H9 (cell line): ENCODE data around the gene TIAM2. TPM values are rescaled to one million over a fixed set of nuclear protein-coding genes. Genes with fewer than 3 reads are reported as not detected.

Source experiments
- DNase-seq: peaks from one replicate; pipeline ENCODE4 v3.0.0-alpha.2; 2017
- H2AFZ ChIP-seq: one replicate; pipeline ENCODE4 v1.6.1; 2013; ENCODE audit warnings: mild to moderate bottlenecking, low read length, control low read depth, moderate library complexity
- H2AK5ac ChIP-seq: 2 replicates; pipeline ENCODE4 v1.6.1; 2013; ENCODE audit warnings: low read length, control low read depth, mixed read lengths; ENCODE audit not compliant: insufficient read length
- H2BK120ac ChIP-seq: one replicate; pipeline ENCODE4 v1.6.1; 2013; ENCODE audit warnings: low read depth, mild to moderate bottlenecking, low read length, control low read depth, inconsistent platforms; ENCODE audit not compliant: poor library complexity, severe bottlenecking
- H2BK12ac ChIP-seq: 2 replicates; pipeline ENCODE4 v1.6.1; 2013; ENCODE audit warnings: low read length, control low read depth, mixed read lengths, low read depth; ENCODE audit not compliant: insufficient read length
- H2BK15ac ChIP-seq: 2 replicates; pipeline ENCODE4 v1.6.1; 2013; ENCODE audit warnings: low read depth, low read length, control low read depth
- H2BK20ac ChIP-seq: one replicate; pipeline ENCODE4 v1.6.1; 2013; ENCODE audit warnings: low read depth, mild to moderate bottlenecking, low read length, control low read depth, inconsistent platforms; ENCODE audit not compliant: poor library complexity, severe bottlenecking
- H2BK5ac ChIP-seq: 2 replicates; pipeline ENCODE4 v1.6.1; 2013; ENCODE audit warnings: low read length, control low read depth, mixed read lengths; ENCODE audit not compliant: insufficient read length
- H3K14ac ChIP-seq: 2 replicates; pipeline ENCODE4 v1.6.1; 2013; ENCODE audit warnings: low read length, control low read depth; ENCODE audit not compliant: insufficient read depth
- H3K18ac ChIP-seq: 2 replicates; pipeline ENCODE4 v1.6.1; 2013; ENCODE audit warnings: low read depth, mild to moderate bottlenecking, mixed read lengths, low read length, control low read depth; ENCODE audit not compliant: insufficient read length
- H3K23ac ChIP-seq: 2 replicates; pipeline ENCODE4 v1.6.1; 2013; ENCODE audit warnings: low read length, control low read depth, mixed read lengths, low read depth; ENCODE audit not compliant: insufficient read length
- H3K23me2 ChIP-seq: 2 replicates; pipeline ENCODE4 v1.6.1; 2013; ENCODE audit warnings: low read depth, mild to moderate bottlenecking, mixed read lengths, low read length, control low read depth; ENCODE audit not compliant: insufficient read length, poor library complexity, severe bottlenecking
- H3K27ac ChIP-seq: 2 replicates; pipeline ENCODE4 v1.5.1; 2013; ENCODE audit warnings: low read length, control low read depth, mixed read lengths, low read depth; ENCODE audit not compliant: insufficient read length
- H3K27me3 ChIP-seq: 2 replicates; pipeline ENCODE4 v1.6.1; 2013; ENCODE audit warnings: low read length, control low read depth, inconsistent platforms; ENCODE audit not compliant: insufficient read depth
- H3K4ac ChIP-seq: 2 replicates; pipeline ENCODE4 v1.6.1; 2013; ENCODE audit warnings: low read depth, mild to moderate bottlenecking, control low read depth, inconsistent platforms, low read length, moderate library complexity
- H3K4me1 ChIP-seq: 2 replicates; pipeline ENCODE4 v1.6.1; 2013; ENCODE audit warnings: low read length, control low read depth, inconsistent platforms; ENCODE audit not compliant: insufficient read depth
- H3K4me2 ChIP-seq: 2 replicates; pipeline ENCODE4 v1.6.1; 2013; ENCODE audit warnings: low read length, control low read depth, mixed read lengths; ENCODE audit not compliant: insufficient read length, insufficient read depth
- H3K56ac ChIP-seq: 2 replicates; pipeline ENCODE4 v1.6.1; 2013; ENCODE audit warnings: low read depth, mild to moderate bottlenecking, mixed read lengths, low read length, control low read depth; ENCODE audit not compliant: insufficient read length
- H3K79me1 ChIP-seq: 2 replicates; pipeline ENCODE4 v1.6.1; 2013; ENCODE audit warnings: low read depth, mild to moderate bottlenecking, moderate library complexity, low read length, control low read depth, inconsistent platforms; ENCODE audit not compliant: insufficient read depth, poor library complexity, severe bottlenecking
- H3K79me2 ChIP-seq: 2 replicates; pipeline ENCODE4 v1.6.1; 2013; ENCODE audit warnings: low read length, control low read depth, inconsistent platforms; ENCODE audit not compliant: insufficient read depth
- H3K9ac ChIP-seq: 2 replicates; pipeline ENCODE4 v1.6.1; 2013; ENCODE audit warnings: low read length, control low read depth, mixed read lengths; ENCODE audit not compliant: insufficient read length; ENCODE audit errors: extremely low read depth
- H3K9me3 ChIP-seq: one replicate; pipeline ENCODE4 v1.6.1; 2013; ENCODE audit warnings: low read depth, low read length, inconsistent platforms; ENCODE audit not compliant: control insufficient read depth
- H3T11ph ChIP-seq: one replicate; pipeline ENCODE4 v1.6.1; 2013; ENCODE audit warnings: mild to moderate bottlenecking, low read length, control low read depth, inconsistent platforms
- H4K20me1 ChIP-seq: one replicate; pipeline ENCODE4 v1.6.1; 2013; ENCODE audit not compliant: control insufficient read depth, insufficient read length, insufficient read depth
- H4K5ac ChIP-seq: 2 replicates; pipeline ENCODE4 v1.6.1; 2013; ENCODE audit warnings: low read depth, mild to moderate bottlenecking, mixed read lengths, low read length, control low read depth; ENCODE audit not compliant: insufficient read length
- H4K8ac ChIP-seq: replicated peaks from 2 replicates; pipeline ENCODE4 v1.6.1; 2013; ENCODE audit warnings: low read length, control low read depth, mixed read lengths, low read depth; ENCODE audit not compliant: insufficient read length
- H4K91ac ChIP-seq: 2 replicates; pipeline ENCODE4 v1.6.1; 2013; ENCODE audit warnings: low read depth, mild to moderate bottlenecking, moderate library complexity, mixed read lengths, low read length, control low read depth; ENCODE audit not compliant: insufficient read length
- H3K27ac Mint-ChIP-seq, 3 experiments: 2 replicates in 2 of 3; 3 replicates in 1 of 3; pipeline ENCODE4 v1.8.0; 2020 to 2021; ENCODE audit warnings: mixed read lengths in 3 of 3, mild to moderate bottlenecking in 1 of 3, moderate library complexity in 1 of 3
- H3K27me3 Mint-ChIP-seq: 2 replicates; pipeline ENCODE4 v1.8.0; 2021; ENCODE audit warnings: low read depth, mild to moderate bottlenecking, moderate library complexity, mixed read lengths
- H3K36me3 Mint-ChIP-seq, 3 experiments: 2 replicates in 2 of 3; 3 replicates in 1 of 3; pipeline ENCODE4 v1.8.0; 2020 to 2021; ENCODE audit warnings: low read depth in 3 of 3, mixed read lengths in 3 of 3; ENCODE audit not compliant: insufficient read depth in 1 of 3
- H3K4me1 Mint-ChIP-seq, 2 experiments: 2 replicates each; pipeline ENCODE4 v1.8.0; 2020; ENCODE audit warnings: mixed read lengths in 2 of 2
- H3K4me3 Mint-ChIP-seq, 2 experiments: 2 replicates in 1 of 2; 3 replicates in 1 of 2; pipeline ENCODE4 v1.8.0; 2020 to 2021; ENCODE audit warnings: mild to moderate bottlenecking in 2 of 2, mixed read lengths in 2 of 2, moderate library complexity in 1 of 2
- H3K9me3 Mint-ChIP-seq, 2 experiments: 2 replicates in 1 of 2; 3 replicates in 1 of 2; pipeline ENCODE4 v1.8.0; 2020; ENCODE audit warnings: mild to moderate bottlenecking in 2 of 2, mixed read lengths in 2 of 2, moderate library complexity in 1 of 2
- WGBS: extraction: QIAGEN DNeasy Blood & Tissue Kit; methylation state at CpG from one replicate; pipeline ENCODE4 v1.1.7; 2013; ENCODE audit warnings: missing lambda C conversion rate, low lambda C conversion rate, mixed read lengths; ENCODE audit not compliant: insufficient read length; ENCODE audit errors: extremely low coverage; 5-methylcytosine and 5-hydroxymethylcytosine counted together
- total RNA-seq: library from RNA; stranded (reverse); gene quantifications from 2 replicates; pipeline ENCODE4 v1.2.1, GENCODE V29; 2021
- TF ChIP-seq, protein P1 (sequence below): fragments of 200-600 bp; sonication (generic); conservative IDR thresholded peaks from 3 replicates; pipeline ENCODE4 v1.8.0; 2021; ENCODE audit warnings: antibody characterized with exemption, mild to moderate bottlenecking

Gene TIAM2
- total RNA-seq, 1 experiment from 2014 or later = 6.3 TPM

GRCh38 chr6:155061381-155061780 is 66.3 kb downstream of the TIAM2 start:
- Histone ChIP-seq H3K18ac (no peak overlapping the region), H3K4ac (no peak overlapping the region), H3K9ac (no peak overlapping the region), H2AK5ac (no peak overlapping the region), H4K5ac (no peak overlapping the region), H3K27ac (no peak overlapping the region), H3K56ac (no peak overlapping the region), H3T11ph (no peak overlapping the region), H2BK15ac (no peak overlapping the region), H2BK12ac (no peak overlapping the region), H4K20me1 (no peaks in the 10 kb centered on the region), H4K91ac (no peak overlapping the region), H2BK20ac (no peak overlapping the region), H2BK120ac (no peak overlapping the region), H3K27me3 (no peaks in the 10 kb centered on the region), H3K23me2 (no peaks in the 10 kb centered on the region), H3K9me3 (no peaks in the 10 kb centered on the region), H2AFZ (no peak overlapping the region), H2BK5ac (no peak overlapping the region), H3K14ac (no peak overlapping the region), H3K23ac (no peak overlapping the region), H3K79me1 (no peaks in the 10 kb centered on the region), H3K4me2 (no peak overlapping the region), H3K4me1 (no peaks in the 10 kb centered on the region), H3K79me2 (no peaks in the 10 kb centered on the region), H4K8ac (no peak overlapping the region)
- no peak for DNase-seq
- TF ChIP-seq, protein P1, sequence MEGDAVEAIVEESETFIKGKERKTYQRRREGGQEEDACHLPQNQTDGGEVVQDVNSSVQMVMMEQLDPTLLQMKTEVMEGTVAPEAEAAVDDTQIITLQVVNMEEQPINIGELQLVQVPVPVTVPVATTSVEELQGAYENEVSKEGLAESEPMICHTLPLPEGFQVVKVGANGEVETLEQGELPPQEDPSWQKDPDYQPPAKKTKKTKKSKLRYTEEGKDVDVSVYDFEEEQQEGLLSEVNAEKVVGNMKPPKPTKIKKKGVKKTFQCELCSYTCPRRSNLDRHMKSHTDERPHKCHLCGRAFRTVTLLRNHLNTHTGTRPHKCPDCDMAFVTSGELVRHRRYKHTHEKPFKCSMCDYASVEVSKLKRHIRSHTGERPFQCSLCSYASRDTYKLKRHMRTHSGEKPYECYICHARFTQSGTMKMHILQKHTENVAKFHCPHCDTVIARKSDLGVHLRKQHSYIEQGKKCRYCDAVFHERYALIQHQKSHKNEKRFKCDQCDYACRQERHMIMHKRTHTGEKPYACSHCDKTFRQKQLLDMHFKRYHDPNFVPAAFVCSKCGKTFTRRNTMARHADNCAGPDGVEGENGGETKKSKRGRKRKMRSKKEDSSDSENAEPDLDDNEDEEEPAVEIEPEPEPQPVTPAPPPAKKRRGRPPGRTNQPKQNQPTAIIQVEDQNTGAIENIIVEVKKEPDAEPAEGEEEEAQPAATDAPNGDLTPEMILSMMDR = no peak
- WGBS = no CpG with 5 or more reads among the region's 8 CpGs
- H3K4me1 Mint-ChIP-seq = peaks cover 8 to 12% of the 10 kb centered on the region in 2 experiments
- peaks cover 0 to 5% of the 10 kb centered on the region in 2 experiments; a peak in 3 of 5 replicates for H3K9me3 Mint-ChIP-seq
- no peak overlapping the region for H3K27ac Mint-ChIP-seq
- H3K4me3 Mint-ChIP-seq = no peak overlapping the region
- peaks cover 0 to 9% (median 2%) of the 10 kb centered on the region in 3 experiments; a peak in 3 of 7 replicates for H3K36me3 Mint-ChIP-seq
- no peaks in the 10 kb centered on the region for H3K27me3 Mint-ChIP-seq
